ENCODE results near the gene GPR35.

The GPR35 gene

GRCh38 chr2:240648155-240648649 lies 22.9 kb downstream of the GPR35 start:
- TF ChIP-seq EZH2phosphoT487 (IDR thresholded peaks at IDR 0.05; ENCODE audit: low read depth): no peak
- H3K36me3 ChIP-seq (replicated peaks; ENCODE audit: low read depth, low read length): no peaks in the 10 kb centered on the region
- H3K4me2 ChIP-seq (ENCODE audit: low read length): no peak overlapping the region
- H3K27me3 ChIP-seq (ENCODE audit: low read depth, low read length): no peaks in the 10 kb centered on the region
- H3K4me3 ChIP-seq (ENCODE audit: low read length): no peak overlapping the region
- no peaks in the 10 kb centered on the region for H3K9me3 ChIP-seq (ENCODE audit: insufficient read depth, low read length)
- no peaks in the 10 kb centered on the region for H3K79me2 ChIP-seq (ENCODE audit: low read length)
- no peak overlapping the region for H3K27ac ChIP-seq (ENCODE audit: low read length)
- no peak overlapping the region for H3K9ac ChIP-seq (ENCODE audit: low read length)
- no peak overlapping the region for H2AFZ ChIP-seq (ENCODE audit: low read depth, low read length)
- H4K20me1 ChIP-seq (ENCODE audit: insufficient read depth, low read length): no peaks in the 10 kb centered on the region
- H3K4me1 ChIP-seq (ENCODE audit: low read length): no peaks in the 10 kb centered on the region

- Histone ChIP-seq H3K4me2 (ENCODE audit: low read length) (no peak overlapping the region), H3K4me3 (ENCODE audit: low read length) (no peak overlapping the region), H4K20me1 (ENCODE audit: insufficient read depth, low read length) (no peaks in the 10 kb centered on the region), H3K27ac (ENCODE audit: low read length) (no peak overlapping the region), H3K27me3 (ENCODE audit: low read depth, low read length) (no peaks in the 10 kb centered on the region), H2AFZ (ENCODE audit: low read depth, low read length) (no peak overlapping the region), H3K36me3 (replicated peaks; ENCODE audit: low read depth, low read length) (no peaks in the 10 kb centered on the region), H3K9me3 (ENCODE audit: insufficient read depth, low read length) (no peaks in the 10 kb centered on the region), H3K4me1 (ENCODE audit: low read length) (no peaks in the 10 kb centered on the region), H3K79me2 (ENCODE audit: low read length) (no peaks in the 10 kb centered on the region), H3K9ac (ENCODE audit: low read length) (no peak overlapping the region)
- TF ChIP-seq EZH2phosphoT487 (IDR thresholded peaks at IDR 0.05; ENCODE audit: low read depth) (no peak), CTCF (IDR thresholded peaks at IDR 0.05; ENCODE audit: low read depth, low read length) (no peak)
Measured at GRCh38 chr2:240648650-240649275, 23.5 kb downstream of the GPR35 start.

- H3K9ac ChIP-seq (ENCODE audit: low read length): no peak overlapping the region
- H3K4me1 ChIP-seq (ENCODE audit: low read length): no peaks in the 10 kb centered on the region
- H3K79me2 ChIP-seq (ENCODE audit: low read length): no peaks in the 10 kb centered on the region
- H3K4me2 ChIP-seq (ENCODE audit: low read length): no peak overlapping the region
- H4K20me1 ChIP-seq (ENCODE audit: insufficient read depth, low read length): no peaks in the 10 kb centered on the region
- no peak overlapping the region for H3K27ac ChIP-seq (ENCODE audit: low read length)
- no peak overlapping the region for H2AFZ ChIP-seq (ENCODE audit: low read depth, low read length)
- H3K27me3 ChIP-seq (ENCODE audit: low read depth, low read length): no peaks in the 10 kb centered on the region; the same call in 1 of the 2 replicates
- H3K36me3 ChIP-seq (replicated peaks; ENCODE audit: low read depth, low read length): no peaks in the 10 kb centered on the region
- H3K9me3 ChIP-seq (ENCODE audit: insufficient read depth, low read length): no peaks in the 10 kb centered on the region
- TF ChIP-seq EZH2phosphoT487 (IDR thresholded peaks at IDR 0.05; ENCODE audit: low read depth) (no peak), CTCF (IDR thresholded peaks at IDR 0.05; ENCODE audit: low read depth, low read length) (no peak)
- no peak overlapping the region for H3K4me3 ChIP-seq (ENCODE audit: low read length)
Measured at GRCh38 chr2:240649331-240649730, 24.1 kb downstream of the GPR35 start.

GRCh38 chr2:240650254-240650965 lies 25.1 kb downstream of the GPR35 start:
- H3K9me3 ChIP-seq (ENCODE audit: insufficient read depth, low read length): no peaks in the 10 kb centered on the region
- TF ChIP-seq CTCF (IDR thresholded peaks at IDR 0.05; ENCODE audit: low read depth, low read length): no peak
- TF ChIP-seq EZH2phosphoT487 (IDR thresholded peaks at IDR 0.05; ENCODE audit: low read depth): no peak
- no peaks in the 10 kb centered on the region for H3K4me1 ChIP-seq (ENCODE audit: low read length)
- no peak overlapping the region for H3K9ac ChIP-seq (ENCODE audit: low read length)
- H3K4me3 ChIP-seq (ENCODE audit: low read length): no peak overlapping the region
- H3K4me2 ChIP-seq (ENCODE audit: low read length): no peak overlapping the region
- H2AFZ ChIP-seq (ENCODE audit: low read depth, low read length): no peak overlapping the region
- H3K79me2 ChIP-seq (ENCODE audit: low read length): no peaks in the 10 kb centered on the region
- peaks cover 8% of the 10 kb centered on the region; the same call in 1 of the 2 replicates for H3K27me3 ChIP-seq (ENCODE audit: low read depth, low read length)
- H4K20me1 ChIP-seq (ENCODE audit: insufficient read depth, low read length): no peaks in the 10 kb centered on the region
- H3K36me3 ChIP-seq (replicated peaks; ENCODE audit: low read depth, low read length): no peaks in the 10 kb centered on the region
- H3K27ac ChIP-seq (ENCODE audit: low read length): no peak overlapping the region

All from OCI-LY3 (cell line).